GM23338 (cell line): ENCODE results near the gene SHISAL1. TPM values are rescaled to one million over a fixed set of nuclear protein-coding genes. Genes with fewer than 3 reads are reported as not detected.

Experiments
- ATAC-seq: fragments of 200-7000 bp; cut with Tn5 transposase; 3 replicates; pipeline ENCODE4 v1.9.1; 2020
- DNase-seq: peaks from one replicate; pipeline ENCODE4 v3.0.0-alpha.2; 2015; ENCODE audit warnings: low spot score
- H2AFZ ChIP-seq: fragments of 200-600 bp; sonication (generic); 2 replicates; pipeline ENCODE4 v1.8.0; 2016; ENCODE audit warnings: antibody characterized with exemption, mild to moderate bottlenecking, moderate library complexity
- H3F3A ChIP-seq: fragments of 200-600 bp; sonication (generic); replicated peaks from 2 replicates; pipeline ENCODE4 v1.8.0; 2017; ENCODE audit warnings: antibody characterized with exemption, mixed run types, low read depth
- H3K27ac ChIP-seq: fragments of 200-600 bp; sonication (generic); 2 replicates; pipeline ENCODE4 v1.6.1; 2016; ENCODE audit warnings: low read depth
- H3K27me3 ChIP-seq: fragments of 200-600 bp; sonication (generic); 2 replicates; pipeline ENCODE4 v1.8.0; 2016; ENCODE audit warnings: mild to moderate bottlenecking, mixed run types, moderate library complexity; ENCODE audit not compliant: insufficient read depth
- H3K36me3 ChIP-seq: fragments of 200-600 bp; sonication (generic); 2 replicates; pipeline ENCODE4 v1.8.0; 2016; ENCODE audit warnings: mild to moderate bottlenecking; ENCODE audit not compliant: insufficient read depth
- H3K4me1 ChIP-seq: fragments of 200-600 bp; sonication (generic); 2 replicates; pipeline ENCODE4 v1.8.0; 2016; ENCODE audit warnings: mild to moderate bottlenecking, moderate library complexity; ENCODE audit not compliant: insufficient read depth
- H3K4me2 ChIP-seq: fragments of 200-600 bp; sonication (generic); 2 replicates; pipeline ENCODE4 v1.7.1; 2017; ENCODE audit warnings: mixed run types
- H3K4me3 ChIP-seq: fragments of 200-600 bp; sonication (generic); 2 replicates; pipeline ENCODE4 v1.6.1; 2016; ENCODE audit warnings: mixed run types
- H3K79me2 ChIP-seq: fragments of 200-600 bp; sonication (generic); replicated peaks from 2 replicates; pipeline ENCODE4 v1.8.0; 2017; ENCODE audit warnings: mild to moderate bottlenecking; ENCODE audit not compliant: insufficient read depth
- H3K9me2 ChIP-seq: fragments of 200-600 bp; sonication (generic); 2 replicates; pipeline ENCODE4 v1.8.0; 2017; ENCODE audit not compliant: insufficient read depth
- H4K20me1 ChIP-seq: fragments of 200-600 bp; sonication (generic); replicated peaks from 2 replicates; pipeline ENCODE4 v1.8.0; 2017; ENCODE audit warnings: mild to moderate bottlenecking; ENCODE audit not compliant: insufficient read depth
- H3K27ac Mint-ChIP-seq: 2 replicates; pipeline ENCODE4 v1.8.0; 2020; ENCODE audit warnings: inconsistent platforms, mild to moderate bottlenecking, moderate library complexity, mixed read lengths
- H3K27me3 Mint-ChIP-seq: 3 replicates; pipeline ENCODE4 v1.8.0; 2022; ENCODE audit warnings: low read depth, mild to moderate bottlenecking, moderate library complexity, mixed read lengths, inconsistent platforms; ENCODE audit not compliant: insufficient read depth, poor library complexity
- H3K36me3 Mint-ChIP-seq: 3 replicates; pipeline ENCODE4 v1.8.0; 2021; ENCODE audit warnings: low read depth, mild to moderate bottlenecking, inconsistent platforms, moderate library complexity, mixed read lengths
- H3K4me1 Mint-ChIP-seq: 3 replicates; pipeline ENCODE4 v1.8.0; 2020; ENCODE audit warnings: mild to moderate bottlenecking, inconsistent platforms, mixed read lengths
- H3K4me3 Mint-ChIP-seq: 3 replicates; pipeline ENCODE4 v1.8.0; 2021; ENCODE audit warnings: moderate library complexity, mild to moderate bottlenecking, inconsistent platforms, mixed read lengths
- H3K9me3 Mint-ChIP-seq: 3 replicates; pipeline ENCODE4 v1.8.0; 2020; ENCODE audit warnings: moderate library complexity, mild to moderate bottlenecking, inconsistent platforms, mixed read lengths
- CREB1 ChIP-seq: fragments of 250-450 bp; sonication (Bioruptor Pico); IDR thresholded peaks from 2 replicates; pipeline ENCODE4 v1.5.0; 2020; ENCODE audit warnings: low read depth, mild to moderate bottlenecking, moderate library complexity
- ETS1 ChIP-seq: IDR thresholded peaks from 2 replicates; pipeline ENCODE4 v1.6.1; 2016; ENCODE audit warnings: antibody characterized with exemption
- EZH2 ChIP-seq: fragments of 200-600 bp; sonication (generic); IDR thresholded peaks from one replicate; pipeline ENCODE4 v1.8.0; 2017; ENCODE audit warnings: antibody characterized with exemption, mild to moderate bottlenecking, low read depth; ENCODE audit not compliant: unreplicated experiment
- EZH2phosphoT487 ChIP-seq: fragments of 200-600 bp; sonication (generic); IDR thresholded peaks from one replicate; pipeline ENCODE4 v1.8.1; 2018; ENCODE audit warnings: antibody characterized with exemption; ENCODE audit not compliant: unreplicated experiment
- JUNB ChIP-seq: IDR thresholded peaks from one replicate; pipeline ENCODE4 v1.6.1; 2016; ENCODE audit warnings: antibody characterized with exemption; ENCODE audit not compliant: unreplicated experiment
- NANOG ChIP-seq: IDR thresholded peaks from 2 replicates; pipeline ENCODE4 v1.6.1; 2016; ENCODE audit warnings: antibody characterized with exemption, borderline replicate concordance
- POLR2AphosphoS5 ChIP-seq: IDR thresholded peaks from 2 replicates; pipeline ENCODE4 v1.6.1; 2016; ENCODE audit warnings: antibody characterized with exemption, low read depth
- STAT1 ChIP-seq: IDR thresholded peaks from one replicate; pipeline ENCODE4 v1.6.1; 2016; ENCODE audit warnings: antibody characterized with exemption; ENCODE audit not compliant: unreplicated experiment
- ZNF114 ChIP-seq: fragments of 250-450 bp; sonication (Bioruptor Pico); IDR thresholded peaks from 2 replicates; pipeline ENCODE4 v1.5.0; 2020; ENCODE audit warnings: mild to moderate bottlenecking, moderate library complexity
- ZNF331 ChIP-seq: fragments of 250-450 bp; sonication (Bioruptor Pico); IDR thresholded peaks from 2 replicates; pipeline ENCODE4 v1.5.0; 2020; ENCODE audit warnings: low read depth, mild to moderate bottlenecking, moderate library complexity
- polyA plus RNA-seq: library from polyadenylated mRNA; unstranded; fragments of >200 nt; fragmentation: Nextera tagmentation; extraction: Ambion mirVana; gene quantifications from 2 replicates; pipeline ENCODE4 v1.2.1, GENCODE V29; 2016
- total RNA-seq: library from RNA; depleted of rRNA; stranded (reverse); fragments of >200 nt; shearing (Covaris generic); gene quantifications from 2 replicates; pipeline ENCODE4 v1.2.3, GENCODE V29; 2014
- TF ChIP-seq, protein P1 (sequence below): IDR thresholded peaks from one replicate; pipeline ENCODE4 v1.6.1; 2018; ENCODE audit warnings: antibody characterized with exemption; ENCODE audit not compliant: unreplicated experiment
- TF ChIP-seq, protein P2 (sequence below), 2 experiments: fragments of 200-600 bp in 1 of 2; sonication (generic) in 1 of 2; conservative IDR thresholded peaks; 2 replicates each; pipeline versions ENCODE4 v1.5.1 to v1.6.1; 2016 to 2017; ENCODE audit warnings: antibody characterized with exemption in 2 of 2, low read depth in 2 of 2, mild to moderate bottlenecking in 2 of 2, moderate library complexity in 1 of 2

SHISAL1 gene
- total and polyA plus RNA-seq, 2 experiments from 2014 or later = 0.71 to 3.4 TPM

GRCh38 chr22:44336962-44337677 lies 24.4 kb upstream of the SHISAL1 start:
- TF ChIP-seq, protein P1, sequence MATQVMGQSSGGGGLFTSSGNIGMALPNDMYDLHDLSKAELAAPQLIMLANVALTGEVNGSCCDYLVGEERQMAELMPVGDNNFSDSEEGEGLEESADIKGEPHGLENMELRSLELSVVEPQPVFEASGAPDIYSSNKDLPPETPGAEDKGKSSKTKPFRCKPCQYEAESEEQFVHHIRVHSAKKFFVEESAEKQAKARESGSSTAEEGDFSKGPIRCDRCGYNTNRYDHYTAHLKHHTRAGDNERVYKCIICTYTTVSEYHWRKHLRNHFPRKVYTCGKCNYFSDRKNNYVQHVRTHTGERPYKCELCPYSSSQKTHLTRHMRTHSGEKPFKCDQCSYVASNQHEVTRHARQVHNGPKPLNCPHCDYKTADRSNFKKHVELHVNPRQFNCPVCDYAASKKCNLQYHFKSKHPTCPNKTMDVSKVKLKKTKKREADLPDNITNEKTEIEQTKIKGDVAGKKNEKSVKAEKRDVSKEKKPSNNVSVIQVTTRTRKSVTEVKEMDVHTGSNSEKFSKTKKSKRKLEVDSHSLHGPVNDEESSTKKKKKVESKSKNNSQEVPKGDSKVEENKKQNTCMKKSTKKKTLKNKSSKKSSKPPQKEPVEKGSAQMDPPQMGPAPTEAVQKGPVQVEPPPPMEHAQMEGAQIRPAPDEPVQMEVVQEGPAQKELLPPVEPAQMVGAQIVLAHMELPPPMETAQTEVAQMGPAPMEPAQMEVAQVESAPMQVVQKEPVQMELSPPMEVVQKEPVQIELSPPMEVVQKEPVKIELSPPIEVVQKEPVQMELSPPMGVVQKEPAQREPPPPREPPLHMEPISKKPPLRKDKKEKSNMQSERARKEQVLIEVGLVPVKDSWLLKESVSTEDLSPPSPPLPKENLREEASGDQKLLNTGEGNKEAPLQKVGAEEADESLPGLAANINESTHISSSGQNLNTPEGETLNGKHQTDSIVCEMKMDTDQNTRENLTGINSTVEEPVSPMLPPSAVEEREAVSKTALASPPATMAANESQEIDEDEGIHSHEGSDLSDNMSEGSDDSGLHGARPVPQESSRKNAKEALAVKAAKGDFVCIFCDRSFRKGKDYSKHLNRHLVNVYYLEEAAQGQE = no peak
- TF ChIP-seq POLR2AphosphoS5 (no peak), JUNB (no peak), EZH2 (no peak), ZNF114 (CRISPR knock-in tag) (no peak), EZH2phosphoT487 (no peak), CREB1 (CRISPR knock-in tag) (no peak), STAT1 (no peak), ZNF331 (CRISPR knock-in tag) (no peak), NANOG (no peak), ETS1 (no peak)
- TF ChIP-seq, protein P2, sequence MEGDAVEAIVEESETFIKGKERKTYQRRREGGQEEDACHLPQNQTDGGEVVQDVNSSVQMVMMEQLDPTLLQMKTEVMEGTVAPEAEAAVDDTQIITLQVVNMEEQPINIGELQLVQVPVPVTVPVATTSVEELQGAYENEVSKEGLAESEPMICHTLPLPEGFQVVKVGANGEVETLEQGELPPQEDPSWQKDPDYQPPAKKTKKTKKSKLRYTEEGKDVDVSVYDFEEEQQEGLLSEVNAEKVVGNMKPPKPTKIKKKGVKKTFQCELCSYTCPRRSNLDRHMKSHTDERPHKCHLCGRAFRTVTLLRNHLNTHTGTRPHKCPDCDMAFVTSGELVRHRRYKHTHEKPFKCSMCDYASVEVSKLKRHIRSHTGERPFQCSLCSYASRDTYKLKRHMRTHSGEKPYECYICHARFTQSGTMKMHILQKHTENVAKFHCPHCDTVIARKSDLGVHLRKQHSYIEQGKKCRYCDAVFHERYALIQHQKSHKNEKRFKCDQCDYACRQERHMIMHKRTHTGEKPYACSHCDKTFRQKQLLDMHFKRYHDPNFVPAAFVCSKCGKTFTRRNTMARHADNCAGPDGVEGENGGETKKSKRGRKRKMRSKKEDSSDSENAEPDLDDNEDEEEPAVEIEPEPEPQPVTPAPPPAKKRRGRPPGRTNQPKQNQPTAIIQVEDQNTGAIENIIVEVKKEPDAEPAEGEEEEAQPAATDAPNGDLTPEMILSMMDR (conservative IDR thresholded peaks at IDR 0.05; ENCODE audit: low read depth in 2 of 2) = no peak
- no peak overlapping the region for H3K4me2 ChIP-seq
- no peaks in the 10 kb centered on the region for H4K20me1 ChIP-seq
- DNase-seq (peak; percentile 38), ATAC-seq (peak; percentile 25)
- no peak overlapping the region for H3K4me3 ChIP-seq
- 0 out of 2 replicates have a peak, but pooled peaks cover 6% of the 10 kb centered on the region for H3F3A ChIP-seq
- Mint-ChIP-seq H3K4me3 (0 out of 3 replicates have a peak overlapping the region, but pooled peaks have one; percentile 20), H3K27ac (no peak overlapping the region), H3K27me3 (peaks cover 7% of the 10 kb centered on the region), H3K9me3 (no peaks in the 10 kb centered on the region; the same call in 2 of the 3 replicates), H3K4me1 (peaks cover 15% of the 10 kb centered on the region), H3K36me3 (no peaks in the 10 kb centered on the region; the same call in 2 of the 3 replicates)
- no peaks in the 10 kb centered on the region for H3K79me2 ChIP-seq
- peaks cover 10% of the 10 kb centered on the region for H3K27me3 ChIP-seq
- no peaks in the 10 kb centered on the region for H3K9me2 ChIP-seq
- no peak overlapping the region for H3K27ac ChIP-seq
- H3K36me3 ChIP-seq = no peaks in the 10 kb centered on the region
- H3K4me1 ChIP-seq = peaks cover 3% of the 10 kb centered on the region; the same call in 1 of the 2 replicates
- H2AFZ ChIP-seq = peak overlapping the region; percentile 66; the same call in 1 of the 2 replicates
